HG02885 (cell line): ENCODE data around the gene CD27.

Experiments used
- ATAC-seq: cut with Tn5 transposase; IDR thresholded peaks from one replicate; pipeline ENCODE4 v1.9.1; 2021; ENCODE audit warnings: mild to moderate bottlenecking; ENCODE audit not compliant: unreplicated experiment, poor library complexity

CD27 gene

DNA sequence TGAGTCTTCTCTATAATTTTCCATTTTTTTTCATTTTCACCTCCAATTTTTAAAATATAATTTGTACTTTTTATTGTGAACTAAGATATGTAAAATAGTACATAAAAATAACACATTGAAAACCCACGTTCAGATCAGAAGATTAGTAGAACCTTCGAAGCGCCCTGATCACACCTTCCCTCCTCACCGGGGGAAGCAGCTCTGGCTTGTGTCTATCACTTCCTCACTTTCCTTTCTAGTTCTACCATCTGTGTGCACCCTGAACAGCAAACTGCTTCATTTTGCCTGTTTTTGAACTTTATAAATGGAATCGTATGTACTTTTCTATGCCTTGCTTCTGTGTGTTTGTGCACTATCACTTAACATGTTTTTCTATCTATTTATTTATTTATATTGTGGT is 11.8 kb upstream of the CD27 start:
- no peak for ATAC-seq

DNA sequence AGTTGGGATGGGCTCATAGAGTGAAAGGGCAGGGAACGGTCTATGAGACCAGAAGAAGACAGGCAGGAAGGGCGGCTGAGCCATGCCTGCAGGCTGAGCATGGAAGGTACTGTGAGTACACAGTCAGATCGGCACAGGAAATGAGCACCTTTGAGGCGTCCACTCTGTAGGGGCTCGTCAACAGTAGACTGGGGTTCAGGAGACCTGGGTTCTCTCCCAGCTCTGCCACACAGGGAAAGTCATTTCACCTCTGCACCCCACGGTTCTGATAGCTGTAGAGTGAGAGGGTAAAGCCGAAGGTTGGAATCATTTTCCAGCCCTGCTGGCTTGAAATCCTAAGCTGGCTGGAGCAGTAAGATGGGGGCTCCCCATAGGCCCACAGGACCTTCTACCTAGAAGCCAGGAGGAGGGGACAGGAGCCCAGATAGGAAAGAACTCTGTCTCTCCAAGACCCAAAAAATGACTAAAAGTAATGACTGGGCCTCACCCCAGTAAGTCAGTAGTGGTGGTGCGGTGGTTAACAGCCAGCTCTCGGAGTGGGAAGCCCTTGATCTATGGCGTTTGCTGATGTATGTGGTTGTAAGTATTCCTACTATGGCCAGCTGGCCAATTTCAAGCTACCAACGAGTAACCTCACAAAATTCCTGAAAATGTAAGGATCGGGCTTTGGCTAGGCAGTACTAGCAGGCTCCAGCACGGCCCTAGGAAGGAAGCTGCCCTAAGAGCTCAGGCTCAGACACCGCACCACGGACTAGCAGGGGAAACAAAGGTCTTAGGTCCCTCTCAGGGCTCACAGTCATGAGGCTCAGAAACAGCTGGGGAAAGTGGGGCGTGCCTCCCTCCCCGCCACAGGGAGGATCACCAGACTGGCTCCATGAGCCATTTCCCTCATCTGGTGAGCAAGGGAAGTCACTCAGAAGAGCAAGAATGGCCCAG is 10.3 kb upstream of the CD27 start:
- ATAC-seq = no peak

DNA sequence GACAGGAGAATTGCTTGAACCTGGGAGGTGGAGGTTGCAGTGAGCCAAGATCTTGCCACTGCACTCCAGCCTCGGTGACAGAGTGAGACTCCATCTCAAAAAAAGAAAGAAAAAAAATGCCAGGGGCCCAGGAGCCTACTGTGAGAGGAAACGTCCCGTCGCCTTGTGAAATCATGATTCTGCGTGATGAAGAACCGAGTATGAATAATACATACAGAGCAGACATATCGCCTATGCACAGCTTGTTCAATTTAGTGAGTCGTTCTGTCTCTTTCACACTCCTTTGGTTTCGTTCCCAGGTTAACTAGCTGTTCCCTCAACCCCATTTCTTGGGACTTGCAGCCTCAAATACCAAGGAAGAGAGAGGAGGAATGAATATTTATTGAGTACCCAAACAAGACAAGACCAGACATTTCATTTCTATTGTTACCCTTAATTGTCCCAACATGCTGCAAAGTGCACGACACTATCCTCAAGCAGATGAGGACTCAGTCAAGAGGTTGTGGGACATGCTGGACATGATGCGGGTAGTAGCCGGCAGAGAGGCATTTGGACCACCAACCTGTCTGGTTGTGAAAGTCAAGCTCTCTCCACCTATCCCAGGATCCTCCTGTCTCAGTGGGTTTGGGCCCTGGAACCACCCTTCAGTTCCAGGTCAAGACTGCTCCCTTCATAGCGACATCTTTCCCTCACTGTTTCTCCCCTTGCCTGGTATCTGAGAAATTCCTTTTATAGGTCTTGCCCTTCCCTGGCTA is 8.6 kb upstream of the CD27 start:
- no peak for ATAC-seq

DNA sequence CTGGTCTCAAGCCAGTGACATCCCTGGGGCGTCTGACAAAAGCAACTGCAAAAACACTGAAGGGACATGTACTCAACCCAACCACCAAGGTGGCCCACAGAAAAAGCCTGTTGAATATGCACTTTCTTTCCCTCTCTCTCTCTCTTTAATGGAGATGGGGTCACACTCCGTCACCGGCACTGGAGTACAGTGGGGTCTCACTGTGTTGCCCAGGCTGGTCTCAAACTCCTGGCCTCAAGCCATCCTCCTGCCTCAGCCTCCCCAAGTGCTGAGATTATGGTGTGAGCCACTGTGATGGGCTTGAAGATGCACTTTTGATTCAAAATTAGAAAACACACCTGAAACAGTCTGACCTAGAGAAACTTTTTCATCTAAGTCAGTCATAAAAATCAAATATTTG is 7.2 kb upstream of the CD27 start:
- no peak for ATAC-seq

DNA sequence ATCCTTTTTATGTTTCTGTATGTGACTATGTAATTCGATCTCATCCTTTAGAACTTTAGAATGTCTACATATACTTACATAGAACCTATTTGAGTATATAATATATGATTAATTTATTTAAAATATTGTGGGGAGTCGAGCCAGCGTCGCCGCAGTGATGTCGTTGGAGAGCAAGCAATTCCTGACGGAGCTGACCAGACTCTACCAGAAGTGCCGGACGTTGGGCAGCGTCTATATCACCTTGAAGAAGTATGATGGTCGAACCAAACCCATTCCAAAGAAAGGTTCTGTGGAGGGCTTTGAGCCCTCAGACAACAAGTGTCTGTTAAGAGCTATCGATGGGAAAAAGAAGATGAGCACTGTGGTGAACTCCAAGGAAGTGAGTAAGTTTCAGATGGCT is 6.4 kb upstream of the CD27 start:
- no peak for ATAC-seq

DNA sequence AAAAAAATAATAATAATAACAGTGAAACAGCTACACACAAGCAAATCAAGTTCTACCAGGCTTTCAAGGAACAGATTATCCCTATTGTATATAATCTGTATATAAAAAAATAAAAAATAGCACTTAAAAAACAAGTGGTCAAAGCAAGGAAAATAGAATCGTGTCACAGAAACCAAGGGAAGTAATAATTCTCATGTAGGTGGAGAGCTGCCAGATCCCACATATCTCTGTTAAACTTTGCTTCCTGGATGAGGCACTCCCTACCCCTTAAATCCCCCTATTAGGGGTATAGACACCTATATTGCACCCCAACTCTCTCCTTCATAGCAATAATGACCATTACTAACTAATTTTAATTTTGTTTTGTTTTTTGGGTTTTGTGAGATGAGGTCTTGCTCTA is 4.4 kb upstream of the CD27 start:
- no peak for ATAC-seq

DNA sequence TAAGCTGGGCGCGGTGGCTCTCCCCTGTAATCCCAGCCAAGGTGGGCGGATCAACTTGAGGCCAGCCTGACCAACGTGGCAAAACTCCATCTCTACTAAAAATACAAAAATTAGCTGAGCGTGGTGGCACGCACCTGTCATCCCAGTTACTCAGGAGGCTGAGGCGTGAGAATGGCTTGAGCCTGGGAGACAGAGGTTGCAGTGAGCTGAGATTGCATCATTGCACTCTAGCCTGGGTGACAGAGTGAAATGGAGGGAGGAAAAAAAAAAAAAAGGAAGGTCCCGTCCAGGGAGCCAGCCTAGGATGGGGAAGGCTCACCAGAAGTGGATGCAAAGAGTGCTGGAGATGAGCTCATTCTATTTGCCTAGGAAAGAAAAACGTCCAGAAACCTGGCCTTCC is 1.9 kb upstream of the CD27 start:
- no peak for ATAC-seq

DNA sequence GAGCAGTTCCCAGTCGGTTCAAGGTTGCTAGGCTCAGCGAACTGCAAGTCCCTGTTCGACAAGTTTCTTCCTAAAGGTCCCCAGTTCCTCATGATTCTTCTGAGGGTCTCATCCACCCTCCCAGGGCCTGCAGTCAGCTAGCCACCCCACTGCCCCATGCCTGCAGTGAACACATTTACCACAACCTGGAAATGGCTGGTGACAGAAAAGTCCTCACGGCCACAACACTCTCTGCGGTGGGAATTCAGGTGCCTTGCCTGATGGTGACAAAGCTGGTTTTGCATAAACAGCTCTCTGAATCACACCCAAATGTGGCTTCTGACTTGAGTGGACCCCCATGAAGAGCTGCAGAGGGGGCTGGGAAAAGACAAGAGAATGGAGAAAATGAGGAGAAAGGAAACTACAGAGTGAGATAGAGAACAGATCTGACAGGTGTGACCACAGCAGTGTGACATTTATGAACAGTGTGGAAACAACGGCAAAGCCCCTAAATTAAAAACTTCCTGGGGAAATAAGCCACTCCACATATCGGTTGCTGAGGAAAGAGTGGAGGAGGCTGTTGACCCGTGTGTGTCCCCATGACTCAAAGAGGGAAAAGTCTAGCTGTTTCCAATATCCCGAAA is 1.3 kb upstream of the CD27 start:
- no peak for ATAC-seq

DNA sequence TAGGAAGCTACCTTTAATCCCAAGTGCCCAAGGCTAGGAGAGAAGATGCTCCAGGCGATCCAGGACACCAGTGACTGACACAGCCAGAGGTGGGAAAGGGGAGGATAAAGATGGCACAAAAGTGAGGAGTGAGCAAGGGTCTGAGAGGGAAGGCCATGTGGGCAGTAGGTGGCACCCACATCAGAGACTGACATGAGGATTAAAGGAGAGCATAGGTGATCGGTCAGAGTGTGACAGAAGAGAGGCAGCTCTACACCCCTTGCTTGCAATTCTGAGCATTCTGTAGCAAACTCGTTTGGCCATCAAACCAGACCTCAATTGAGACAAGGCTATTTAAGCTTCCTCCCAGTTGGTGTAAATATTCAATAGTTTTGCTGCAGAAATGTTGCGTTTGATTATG is 724 bp upstream of the CD27 start:
- ATAC-seq = no peak

DNA sequence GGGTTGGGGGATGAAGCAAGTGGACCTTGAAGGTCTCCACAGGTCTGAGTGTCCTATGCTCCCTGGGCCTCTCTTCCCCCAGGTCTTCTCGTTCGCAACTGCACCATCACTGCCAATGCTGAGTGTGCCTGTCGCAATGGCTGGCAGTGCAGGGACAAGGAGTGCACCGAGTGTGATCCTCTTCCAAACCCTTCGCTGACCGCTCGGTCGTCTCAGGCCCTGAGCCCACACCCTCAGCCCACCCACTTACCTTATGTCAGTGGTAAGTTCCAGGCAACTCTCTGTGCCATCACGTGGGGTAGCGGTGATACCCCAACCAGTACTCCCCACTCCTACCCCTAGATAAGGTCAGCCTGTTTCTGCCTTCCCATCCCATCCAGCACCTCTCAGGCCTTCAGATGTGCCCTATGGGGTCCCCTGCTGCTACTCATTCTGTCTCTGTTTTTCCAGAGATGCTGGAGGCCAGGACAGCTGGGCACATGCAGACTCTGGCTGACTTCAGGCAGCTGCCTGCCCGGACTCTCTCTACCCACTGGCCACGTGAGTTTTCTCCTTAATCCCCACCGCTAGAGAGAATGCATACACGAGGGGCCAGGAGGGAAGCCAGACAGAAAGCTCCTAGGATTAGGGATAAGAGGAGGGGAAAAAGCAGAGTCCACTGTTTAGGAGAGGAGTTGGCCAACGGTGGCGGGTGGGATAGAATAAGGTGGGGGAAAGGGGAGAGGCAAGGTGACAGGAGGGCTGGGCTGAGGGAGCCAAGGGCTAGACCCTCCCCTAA is 5.5 kb downstream of the CD27 start:
- ATAC-seq = no peak

DNA sequence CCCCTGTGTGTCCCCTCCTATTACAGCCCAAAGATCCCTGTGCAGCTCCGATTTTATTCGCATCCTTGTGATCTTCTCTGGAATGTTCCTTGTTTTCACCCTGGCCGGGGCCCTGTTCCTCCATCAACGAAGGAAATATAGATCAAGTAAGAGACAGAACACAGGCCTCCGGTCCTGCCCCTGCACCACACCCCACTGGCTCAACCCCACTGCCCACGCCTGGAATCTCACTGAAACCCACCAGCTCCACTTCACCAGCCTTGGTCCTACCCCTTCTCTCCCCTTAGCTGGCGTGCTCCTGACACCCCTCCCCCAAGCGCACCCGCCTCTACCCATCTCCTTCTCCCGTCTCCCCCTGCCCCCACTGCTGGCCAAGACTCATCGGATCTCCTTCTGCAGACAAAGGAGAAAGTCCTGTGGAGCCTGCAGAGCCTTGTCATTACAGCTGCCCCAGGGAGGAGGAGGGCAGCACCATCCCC is 6.2 kb downstream of the CD27 start:
- ATAC-seq = no peak

DNA sequence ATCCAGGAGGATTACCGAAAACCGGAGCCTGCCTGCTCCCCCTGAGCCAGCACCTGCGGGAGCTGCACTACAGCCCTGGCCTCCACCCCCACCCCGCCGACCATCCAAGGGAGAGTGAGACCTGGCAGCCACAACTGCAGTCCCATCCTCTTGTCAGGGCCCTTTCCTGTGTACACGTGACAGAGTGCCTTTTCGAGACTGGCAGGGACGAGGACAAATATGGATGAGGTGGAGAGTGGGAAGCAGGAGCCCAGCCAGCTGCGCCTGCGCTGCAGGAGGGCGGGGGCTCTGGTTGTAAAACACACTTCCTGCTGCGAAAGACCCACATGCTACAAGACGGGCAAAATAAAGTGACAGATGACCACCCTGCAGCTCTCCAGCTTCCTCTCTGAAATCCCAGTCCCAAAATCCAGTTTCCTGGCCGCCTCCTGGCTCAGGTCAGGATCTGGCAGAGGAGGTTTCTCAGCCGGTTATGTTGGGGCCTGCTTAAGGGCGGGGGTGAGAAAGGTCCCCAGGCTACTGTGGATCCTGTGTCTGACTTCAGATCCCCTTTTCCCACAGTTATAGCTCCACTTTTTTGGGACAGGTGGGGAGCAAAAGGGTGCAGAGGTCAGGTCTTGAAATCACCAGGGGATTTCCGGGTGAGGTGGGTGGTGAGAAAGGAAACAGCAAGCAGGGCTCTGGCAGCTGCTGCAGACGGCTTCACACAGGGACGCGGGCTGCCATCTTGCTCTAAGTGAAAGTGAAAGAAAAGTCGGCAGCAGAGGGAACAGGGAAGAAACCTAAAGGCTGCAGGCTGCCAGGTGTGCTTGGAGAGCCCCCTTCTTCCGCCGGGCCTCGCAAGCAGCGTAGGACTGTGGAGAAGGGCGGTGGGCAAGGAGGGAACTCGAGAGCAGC is 6.8 kb downstream of the CD27 start, which contains the start of gene TAPBPL:
Gene TAPBPL (plus strand): TSS at position 695 of the 897 bp plus-strand sequence. CDS start 207 bp downstream, outside the sequence.
- ATAC-seq = no peak

DNA sequence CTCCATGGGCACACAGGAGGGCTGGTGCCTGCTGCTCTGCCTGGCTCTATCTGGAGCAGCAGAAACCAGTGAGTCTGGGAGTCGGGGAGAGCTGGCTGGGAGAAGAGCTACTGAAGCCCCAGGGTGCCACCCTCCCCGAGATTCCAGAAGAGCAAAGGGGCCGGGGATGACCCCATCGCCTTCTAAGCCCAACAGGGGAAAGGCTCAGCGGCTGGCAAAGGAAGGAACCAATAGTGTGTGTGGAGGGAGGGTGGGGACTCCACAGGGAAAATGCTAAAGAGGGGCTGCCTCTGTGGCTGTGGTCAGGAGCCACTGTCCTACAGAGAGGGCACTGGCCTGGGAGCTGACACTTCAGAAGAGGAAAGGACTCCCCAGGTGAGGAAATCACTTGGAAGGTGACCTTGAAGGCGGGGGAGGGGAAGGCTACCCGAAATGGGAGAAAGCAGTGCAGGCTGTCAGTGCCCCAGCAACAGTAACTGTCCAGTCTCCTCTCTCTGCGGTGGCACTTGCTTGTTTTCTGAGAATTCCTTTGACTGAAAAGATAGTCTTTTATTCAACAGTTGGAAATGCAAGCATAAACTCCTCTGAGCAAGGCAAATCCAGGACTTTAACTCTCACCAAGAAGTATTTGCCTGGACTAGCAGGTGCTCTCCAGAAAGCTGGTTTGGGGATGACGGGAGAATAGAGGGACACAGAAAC is 7.6 kb downstream of the CD27 start:
- ATAC-seq = no peak

DNA sequence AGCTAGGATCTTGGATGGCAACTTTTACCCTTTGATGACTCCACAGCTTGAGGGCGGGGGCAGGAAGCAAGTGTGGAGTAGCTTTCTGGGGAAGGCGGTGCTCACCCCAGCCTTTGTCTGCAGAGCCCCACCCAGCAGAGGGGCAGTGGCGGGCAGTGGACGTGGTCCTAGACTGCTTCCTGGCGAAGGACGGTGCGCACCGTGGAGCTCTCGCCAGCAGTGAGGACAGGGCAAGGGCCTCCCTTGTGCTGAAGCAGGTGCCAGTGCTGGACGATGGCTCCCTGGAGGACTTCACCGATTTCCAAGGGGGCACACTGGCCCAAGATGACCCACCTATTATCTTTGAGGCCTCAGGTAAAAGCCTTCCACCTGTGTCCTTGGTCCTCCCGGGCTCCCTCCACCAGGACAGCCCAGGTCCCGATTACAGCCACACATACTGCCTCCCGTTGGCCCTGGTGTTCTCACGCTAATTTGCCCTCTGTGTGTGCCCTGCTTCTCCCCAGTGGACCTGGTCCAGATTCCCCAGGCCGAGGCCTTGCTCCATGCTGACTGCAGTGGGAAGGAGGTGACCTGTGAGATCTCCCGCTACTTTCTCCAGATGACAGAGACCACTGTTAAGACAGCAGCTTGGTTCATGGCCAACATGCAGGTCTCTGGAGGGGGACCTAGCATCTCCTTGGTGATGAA is 8.3 kb downstream of the CD27 start:
- no peak for ATAC-seq

DNA sequence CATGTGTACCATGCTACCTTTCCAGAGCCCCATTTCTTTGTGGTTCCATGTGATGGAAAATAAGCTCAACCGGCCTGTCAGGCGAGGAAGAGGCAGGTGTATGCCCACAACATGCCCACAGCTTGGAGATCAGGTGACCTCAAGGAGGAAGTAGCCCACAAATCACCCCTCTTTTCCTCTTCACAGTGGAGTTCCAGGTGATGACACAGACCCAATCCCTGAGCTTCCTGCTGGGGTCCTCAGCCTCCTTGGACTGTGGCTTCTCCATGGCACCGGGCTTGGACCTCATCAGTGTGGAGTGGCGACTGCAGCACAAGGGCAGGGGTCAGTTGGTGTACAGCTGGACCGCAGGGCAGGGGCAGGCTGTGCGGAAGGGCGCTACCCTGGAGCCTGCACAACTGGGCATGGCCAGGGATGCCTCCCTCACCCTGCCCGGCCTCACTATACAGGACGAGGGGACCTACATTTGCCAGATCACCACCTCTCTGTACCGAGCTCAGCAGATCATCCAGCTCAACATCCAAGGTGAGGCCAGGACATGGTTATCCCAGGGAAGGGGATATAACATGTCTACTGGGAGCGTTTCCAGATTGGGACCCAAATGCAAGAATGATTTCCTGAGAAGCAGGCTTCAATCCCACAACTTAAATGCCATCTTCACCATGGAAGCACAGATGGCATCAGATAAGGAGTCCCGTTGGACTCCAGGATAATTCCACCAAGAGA is 12.6 kb downstream of the CD27 start:
- ATAC-seq = no peak

DNA sequence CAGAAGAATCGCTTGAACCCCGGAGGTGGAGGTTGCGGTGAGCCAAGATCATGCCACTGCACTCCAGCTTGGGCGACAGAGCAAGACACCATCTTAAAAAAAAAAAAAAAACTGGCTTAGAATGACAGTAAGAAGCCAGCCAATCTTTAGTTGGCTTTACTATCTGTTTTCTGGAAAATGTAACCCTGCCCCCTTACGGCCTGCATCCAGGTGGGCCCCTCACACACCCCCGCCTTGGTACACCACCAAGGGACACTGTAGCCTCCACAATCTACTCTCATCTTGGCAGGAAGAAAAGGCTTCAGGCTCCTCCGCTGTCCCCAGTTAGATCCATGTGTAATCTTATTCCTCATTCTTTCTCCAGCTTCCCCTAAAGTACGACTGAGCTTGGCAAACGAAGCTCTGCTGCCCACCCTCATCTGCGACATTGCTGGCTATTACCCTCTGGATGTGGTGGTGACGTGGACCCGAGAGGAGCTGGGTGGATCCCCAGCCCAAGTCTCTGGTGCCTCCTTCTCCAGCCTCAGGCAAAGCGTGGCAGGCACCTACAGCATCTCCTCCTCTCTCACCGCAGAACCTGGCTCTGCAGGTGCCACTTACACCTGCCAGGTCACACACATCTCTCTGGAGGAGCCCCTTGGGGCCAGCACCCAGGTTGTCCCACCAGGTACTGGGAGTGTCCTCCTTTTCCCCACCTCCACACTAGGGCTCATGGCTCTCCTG is 13.7 kb downstream of the CD27 start:
- no peak for ATAC-seq

DNA sequence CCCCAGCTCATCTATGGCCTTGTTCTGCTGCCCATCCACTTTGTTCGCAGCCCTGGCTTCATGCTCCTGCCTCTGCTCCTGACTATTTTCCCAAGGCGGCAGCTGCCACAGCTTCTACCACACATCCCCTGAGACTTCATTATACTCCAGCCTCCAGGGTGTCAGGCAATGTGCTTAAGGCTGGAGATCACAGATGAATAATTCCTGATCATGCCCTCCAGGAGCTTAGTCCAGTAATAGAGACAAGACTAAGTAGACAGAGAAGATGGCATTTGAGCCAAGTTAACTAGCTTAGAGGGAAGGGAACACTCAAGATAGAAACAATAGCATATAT is 14.2 kb downstream of the CD27 start:
- ATAC-seq = no peak
